ENCODE measurements around the gene TAS2R31.

DNA sequence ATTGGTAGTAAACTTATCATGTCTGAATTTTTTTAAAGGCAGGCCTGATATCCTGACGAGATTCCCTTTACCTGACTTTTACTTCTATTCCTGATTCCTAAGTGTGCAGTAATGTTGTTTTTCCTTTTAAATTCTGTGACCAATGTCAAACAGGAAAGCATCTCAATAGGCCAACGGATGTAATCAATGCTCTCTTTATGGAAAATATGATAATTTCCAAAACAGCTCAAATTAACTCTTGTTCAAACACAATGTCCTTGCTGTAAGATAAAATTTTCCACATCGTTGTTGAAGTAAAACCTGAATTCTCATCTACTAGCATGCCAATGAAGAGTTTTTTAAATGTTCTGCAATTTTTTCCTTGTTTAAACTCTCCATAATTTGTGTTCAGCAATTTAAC is 8.0 kb upstream of the TAS2R31 start:
- TF ChIP-seq, protein P1, sequence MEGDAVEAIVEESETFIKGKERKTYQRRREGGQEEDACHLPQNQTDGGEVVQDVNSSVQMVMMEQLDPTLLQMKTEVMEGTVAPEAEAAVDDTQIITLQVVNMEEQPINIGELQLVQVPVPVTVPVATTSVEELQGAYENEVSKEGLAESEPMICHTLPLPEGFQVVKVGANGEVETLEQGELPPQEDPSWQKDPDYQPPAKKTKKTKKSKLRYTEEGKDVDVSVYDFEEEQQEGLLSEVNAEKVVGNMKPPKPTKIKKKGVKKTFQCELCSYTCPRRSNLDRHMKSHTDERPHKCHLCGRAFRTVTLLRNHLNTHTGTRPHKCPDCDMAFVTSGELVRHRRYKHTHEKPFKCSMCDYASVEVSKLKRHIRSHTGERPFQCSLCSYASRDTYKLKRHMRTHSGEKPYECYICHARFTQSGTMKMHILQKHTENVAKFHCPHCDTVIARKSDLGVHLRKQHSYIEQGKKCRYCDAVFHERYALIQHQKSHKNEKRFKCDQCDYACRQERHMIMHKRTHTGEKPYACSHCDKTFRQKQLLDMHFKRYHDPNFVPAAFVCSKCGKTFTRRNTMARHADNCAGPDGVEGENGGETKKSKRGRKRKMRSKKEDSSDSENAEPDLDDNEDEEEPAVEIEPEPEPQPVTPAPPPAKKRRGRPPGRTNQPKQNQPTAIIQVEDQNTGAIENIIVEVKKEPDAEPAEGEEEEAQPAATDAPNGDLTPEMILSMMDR (IDR thresholded peaks at IDR 0.05; ENCODE audit: poor library complexity, severe bottlenecking), result no peak
- TF ChIP-seq EZH2 (IDR thresholded peaks at IDR 0.05; ENCODE audit: borderline replicate concordance, insufficient read depth, low read length, poor library complexity, severe bottlenecking) (no peak), POLR2AphosphoS5 (IDR thresholded peaks at IDR 0.05) (no peak)
- TF ChIP-seq, protein P2, sequence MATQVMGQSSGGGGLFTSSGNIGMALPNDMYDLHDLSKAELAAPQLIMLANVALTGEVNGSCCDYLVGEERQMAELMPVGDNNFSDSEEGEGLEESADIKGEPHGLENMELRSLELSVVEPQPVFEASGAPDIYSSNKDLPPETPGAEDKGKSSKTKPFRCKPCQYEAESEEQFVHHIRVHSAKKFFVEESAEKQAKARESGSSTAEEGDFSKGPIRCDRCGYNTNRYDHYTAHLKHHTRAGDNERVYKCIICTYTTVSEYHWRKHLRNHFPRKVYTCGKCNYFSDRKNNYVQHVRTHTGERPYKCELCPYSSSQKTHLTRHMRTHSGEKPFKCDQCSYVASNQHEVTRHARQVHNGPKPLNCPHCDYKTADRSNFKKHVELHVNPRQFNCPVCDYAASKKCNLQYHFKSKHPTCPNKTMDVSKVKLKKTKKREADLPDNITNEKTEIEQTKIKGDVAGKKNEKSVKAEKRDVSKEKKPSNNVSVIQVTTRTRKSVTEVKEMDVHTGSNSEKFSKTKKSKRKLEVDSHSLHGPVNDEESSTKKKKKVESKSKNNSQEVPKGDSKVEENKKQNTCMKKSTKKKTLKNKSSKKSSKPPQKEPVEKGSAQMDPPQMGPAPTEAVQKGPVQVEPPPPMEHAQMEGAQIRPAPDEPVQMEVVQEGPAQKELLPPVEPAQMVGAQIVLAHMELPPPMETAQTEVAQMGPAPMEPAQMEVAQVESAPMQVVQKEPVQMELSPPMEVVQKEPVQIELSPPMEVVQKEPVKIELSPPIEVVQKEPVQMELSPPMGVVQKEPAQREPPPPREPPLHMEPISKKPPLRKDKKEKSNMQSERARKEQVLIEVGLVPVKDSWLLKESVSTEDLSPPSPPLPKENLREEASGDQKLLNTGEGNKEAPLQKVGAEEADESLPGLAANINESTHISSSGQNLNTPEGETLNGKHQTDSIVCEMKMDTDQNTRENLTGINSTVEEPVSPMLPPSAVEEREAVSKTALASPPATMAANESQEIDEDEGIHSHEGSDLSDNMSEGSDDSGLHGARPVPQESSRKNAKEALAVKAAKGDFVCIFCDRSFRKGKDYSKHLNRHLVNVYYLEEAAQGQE (IDR thresholded peaks at IDR 0.05; ENCODE audit: borderline replicate concordance), result no peak

Measured in neural cell (in vitro differentiated cells).